Ascending aorta (tissue), 2 donors: ENCODE measurements around the gene NEK2. TPM values are rescaled to one million over a fixed set of nuclear protein-coding genes. Genes with fewer than 3 reads are reported as not detected.
A peak's percentile ranks its signal among the peaks of the same experiment; 100 is the strongest.

Experiments
- DNase-seq, 2 donors: peaks; one replicate each; pipeline ENCODE4 v3.0.0-alpha.2; 2019; ENCODE audit warnings: low spot score in 2 of 2
- H3K27ac ChIP-seq, 2 donors: fragments of 200-600 bp; sonication (generic); one replicate each; pipeline ENCODE4 v1.5.1; 2016 to 2017; ENCODE audit warnings: mild to moderate bottlenecking in 1 of 2
- H3K27me3 ChIP-seq: fragments of 200-600 bp; sonication (generic); one replicate; pipeline ENCODE4 v1.5.1; 2017
- H3K36me3 ChIP-seq, 2 donors: fragments of 200-600 bp; sonication (generic); one replicate each; pipeline ENCODE4 v1.5.1; 2016
- H3K4me1 ChIP-seq, 2 donors: fragments of 200-600 bp; sonication (generic); one replicate each; pipeline ENCODE4 v1.5.1; 2016 to 2017; ENCODE audit warnings: mild to moderate bottlenecking in 1 of 2
- H3K4me3 ChIP-seq, 2 donors: fragments of 200-600 bp; sonication (generic); one replicate each; pipeline ENCODE4 v1.5.1; 2016 to 2017; ENCODE audit warnings: mild to moderate bottlenecking in 1 of 2
- H3K9me3 ChIP-seq, 2 donors: fragments of 200-600 bp; sonication (generic); one replicate each; pipeline ENCODE4 v1.5.1; 2016
- intact Hi-C: fragments of 100-400 bp; cut with DNase I; formaldehyde crosslinking; loops from one replicate; pipeline ENCODE4 v1.15.1; 2023
- total RNA-seq: library from RNA; depleted of rRNA; stranded (reverse); fragments of >200 nt; gene quantifications from one replicate; pipeline ENCODE4 v1.1.0, GENCODE V29; 2016
- TF ChIP-seq, protein P1 (sequence below), 3 experiments: fragments of 200-600 bp in 2 of 3; fragments of 450-650 bp in 1 of 3; sonication (generic) in 2 of 3; IDR thresholded peaks; one replicate each; pipeline ENCODE4 v1.5.1; 2016 to 2019; ENCODE audit warnings: antibody characterized with exemption in 3 of 3, mild to moderate bottlenecking in 1 of 3, moderate library complexity in 1 of 3

The NEK2 gene
- total RNA-seq, 1 donor from 2014 or later: not detected

- no peaks in the 10 kb centered on the region for H3K9me3 ChIP-seq
- DNase-seq: no peak
- H3K27me3 ChIP-seq: no peaks in the 10 kb centered on the region
- peak overlapping the region; percentile 57 to 66 for H3K27ac ChIP-seq
- peaks cover 10 to 11% of the 10 kb centered on the region in 2 donors for H3K4me1 ChIP-seq
- no peaks in the 10 kb centered on the region for H3K36me3 ChIP-seq
- intact Hi-C loops: no loop called here
- no peak overlapping the region for H3K4me3 ChIP-seq
- TF ChIP-seq, protein P1, sequence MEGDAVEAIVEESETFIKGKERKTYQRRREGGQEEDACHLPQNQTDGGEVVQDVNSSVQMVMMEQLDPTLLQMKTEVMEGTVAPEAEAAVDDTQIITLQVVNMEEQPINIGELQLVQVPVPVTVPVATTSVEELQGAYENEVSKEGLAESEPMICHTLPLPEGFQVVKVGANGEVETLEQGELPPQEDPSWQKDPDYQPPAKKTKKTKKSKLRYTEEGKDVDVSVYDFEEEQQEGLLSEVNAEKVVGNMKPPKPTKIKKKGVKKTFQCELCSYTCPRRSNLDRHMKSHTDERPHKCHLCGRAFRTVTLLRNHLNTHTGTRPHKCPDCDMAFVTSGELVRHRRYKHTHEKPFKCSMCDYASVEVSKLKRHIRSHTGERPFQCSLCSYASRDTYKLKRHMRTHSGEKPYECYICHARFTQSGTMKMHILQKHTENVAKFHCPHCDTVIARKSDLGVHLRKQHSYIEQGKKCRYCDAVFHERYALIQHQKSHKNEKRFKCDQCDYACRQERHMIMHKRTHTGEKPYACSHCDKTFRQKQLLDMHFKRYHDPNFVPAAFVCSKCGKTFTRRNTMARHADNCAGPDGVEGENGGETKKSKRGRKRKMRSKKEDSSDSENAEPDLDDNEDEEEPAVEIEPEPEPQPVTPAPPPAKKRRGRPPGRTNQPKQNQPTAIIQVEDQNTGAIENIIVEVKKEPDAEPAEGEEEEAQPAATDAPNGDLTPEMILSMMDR (IDR thresholded peaks at IDR 0.05): no peak
These were observed 41.9 kb downstream of the NEK2 start for GRCh38 chr1:211633524-211633846.

GRCh38 chr1:211632808-211633523, 42.5 kb downstream of the NEK2 start:
- TF ChIP-seq, protein P1 (IDR thresholded peaks at IDR 0.05): no peak
- Histone ChIP-seq H3K36me3 (no peaks in the 10 kb centered on the region), H3K9me3 (no peaks in the 10 kb centered on the region), H3K27me3 (no peaks in the 10 kb centered on the region), H3K4me3 (no peak overlapping the region), H3K4me1 (peaks cover 10 to 11% of the 10 kb centered on the region in 2 donors), H3K27ac (peak overlapping the region; percentile 57 to 66)
- intact Hi-C loops: no loop called here
- no peak for DNase-seq

DNA sequence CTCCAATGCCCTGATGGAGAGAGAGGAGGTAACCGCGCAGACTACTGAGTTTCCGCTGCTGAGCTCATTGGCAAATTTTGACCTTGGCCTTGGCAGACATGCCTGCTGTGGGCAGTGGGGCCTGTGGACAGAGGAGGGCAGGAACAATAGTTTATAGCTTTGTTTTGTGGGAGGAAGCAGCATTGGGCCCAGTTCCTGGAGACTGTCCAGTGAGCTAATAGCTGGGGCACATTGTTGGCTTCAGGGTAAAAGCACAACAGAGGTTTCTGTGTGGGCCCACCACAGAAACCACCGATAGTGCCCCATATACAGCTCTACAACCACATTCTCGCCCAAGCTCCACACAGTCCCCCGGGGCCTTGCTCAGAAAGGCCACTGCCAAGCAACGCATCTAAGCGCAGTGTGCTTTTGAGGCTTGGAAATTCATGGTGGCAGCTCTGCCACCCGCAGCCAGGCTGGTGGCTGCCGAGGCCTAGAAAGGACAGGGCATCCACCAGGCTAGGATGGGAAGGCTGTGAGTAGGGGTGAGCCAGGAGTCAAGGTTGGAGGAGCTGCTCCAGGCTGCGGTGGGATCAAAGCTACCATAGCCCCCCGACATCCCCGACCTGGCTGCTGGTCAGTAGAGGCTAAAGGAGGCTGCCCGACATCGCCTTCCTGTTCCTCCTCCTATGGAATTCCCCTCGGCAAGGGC, 43.2 kb downstream of the NEK2 start:
- no peaks in the 10 kb centered on the region for H3K9me3 ChIP-seq
- H3K36me3 ChIP-seq: no peaks in the 10 kb centered on the region
- TF ChIP-seq, protein P1 (IDR thresholded peaks at IDR 0.05): no peak
- intact Hi-C loops: no loop called here
- peak overlapping the region; percentile 57 to 66 for H3K27ac ChIP-seq
- DNase-seq: no peak
- H3K4me3 ChIP-seq: no peak overlapping the region
- no peaks in the 10 kb centered on the region for H3K27me3 ChIP-seq
- H3K4me1 ChIP-seq: peaks cover 10 to 11% of the 10 kb centered on the region in 2 donors

DNA sequence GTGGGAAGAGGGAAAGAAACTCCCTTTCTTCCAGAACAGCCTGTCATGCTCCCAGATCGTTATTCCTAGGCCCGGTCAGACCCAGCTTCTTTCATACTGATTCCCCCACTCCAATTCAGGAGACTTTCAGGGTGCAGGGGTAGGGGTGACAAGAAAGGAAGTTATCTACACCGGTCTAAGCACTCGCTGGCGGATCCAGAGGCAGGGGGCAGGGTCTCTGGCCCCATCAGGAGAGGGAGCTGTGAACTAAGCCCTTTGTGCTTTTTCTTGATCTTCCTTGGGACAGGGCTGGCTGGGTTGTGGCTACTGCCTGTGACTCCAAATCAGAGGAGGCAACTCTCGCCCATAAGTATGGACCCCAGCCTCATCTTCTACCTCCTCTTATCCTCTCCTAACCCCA, 44.3 kb downstream of the NEK2 start:
- H3K9me3 ChIP-seq: no peaks in the 10 kb centered on the region
- H3K4me1 ChIP-seq: peaks cover 10 to 11% of the 10 kb centered on the region in 2 donors
- TF ChIP-seq, protein P1 (IDR thresholded peaks at IDR 0.05): no peak
- no peaks in the 10 kb centered on the region for H3K36me3 ChIP-seq
- DNase-seq: no peak
- no peaks in the 10 kb centered on the region for H3K27me3 ChIP-seq
- H3K27ac ChIP-seq: no peak overlapping the region
- intact Hi-C loops: no loop called here
- H3K4me3 ChIP-seq: no peak overlapping the region

DNA sequence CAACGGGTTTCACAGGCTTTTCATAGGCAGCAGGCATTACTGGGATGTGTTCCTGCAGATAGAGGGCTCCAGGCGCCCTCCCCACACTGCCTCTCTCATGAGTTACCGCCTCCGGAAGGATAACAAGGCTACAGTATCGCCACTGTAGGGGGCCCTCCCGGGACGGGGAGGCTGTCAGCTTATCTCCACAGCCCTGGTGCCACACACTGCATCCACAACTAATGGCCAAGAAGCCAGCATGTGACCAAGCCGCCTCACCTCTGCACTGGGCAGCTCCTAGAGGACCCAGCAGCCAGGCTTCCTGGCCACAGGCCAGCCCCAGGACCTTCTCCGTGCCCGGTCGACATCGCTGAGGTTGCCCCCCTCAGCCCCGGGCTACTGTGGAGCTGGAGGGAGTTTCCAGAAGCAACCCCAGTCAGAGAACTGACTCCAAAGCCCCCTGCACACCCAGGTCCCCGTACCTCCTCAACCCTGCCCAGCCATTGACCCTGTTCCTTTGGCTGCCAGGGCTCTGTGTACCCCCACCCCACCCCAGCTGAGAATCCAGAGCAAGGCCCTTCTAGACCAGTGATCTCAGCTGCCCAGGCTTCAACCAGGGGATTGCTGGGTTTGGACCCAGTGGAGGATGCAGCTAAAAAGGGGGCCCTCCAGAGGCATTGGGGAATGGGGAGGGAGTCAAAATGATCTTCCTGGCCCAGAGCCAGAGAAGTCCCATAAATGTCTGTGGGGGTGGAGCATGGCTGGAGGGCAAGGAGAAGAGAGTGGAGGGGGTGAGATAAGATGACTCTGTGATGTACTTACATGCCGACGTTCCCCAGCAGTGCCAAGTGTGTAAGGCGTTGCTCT, 45.0 kb downstream of the NEK2 start:
- H3K27me3 ChIP-seq: no peaks in the 10 kb centered on the region
- no peak for DNase-seq
- peaks cover 10 to 11% of the 10 kb centered on the region in 2 donors for H3K4me1 ChIP-seq
- TF ChIP-seq, protein P1 (IDR thresholded peaks at IDR 0.05): no peak
- H3K36me3 ChIP-seq: no peaks in the 10 kb centered on the region
- no peaks in the 10 kb centered on the region for H3K9me3 ChIP-seq
- intact Hi-C loops: no loop called here
- no peak overlapping the region for H3K4me3 ChIP-seq
- no peak overlapping the region for H3K27ac ChIP-seq
